Lower lobe of right lung (tissue), 2 donors: ENCODE data around the gene TMEM45B. TPM values are rescaled to one million over a fixed set of nuclear protein-coding genes. Genes with fewer than 3 reads are reported as not detected.

Experiments used
- ATAC-seq, 2 donors: fragments of 200-7000 bp; cut with Tn5 transposase; one replicate each; pipeline ENCODE4 v1.9.1; 2020 to 2022; ENCODE audit warnings: mild to moderate bottlenecking in 2 of 2, moderate library complexity in 2 of 2
- DNase-seq: peaks from one replicate; pipeline ENCODE4 v3.0.0-alpha.2; 2020
- H3K27ac ChIP-seq: fragments of 200-600 bp; one replicate; pipeline ENCODE4 v1.8.0; 2022
- H3K27me3 ChIP-seq: fragments of 200-600 bp; one replicate; pipeline ENCODE4 v1.8.0; 2022; ENCODE audit warnings: low read depth
- H3K36me3 ChIP-seq: fragments of 200-600 bp; one replicate; pipeline ENCODE4 v1.8.0; 2022; ENCODE audit warnings: mild to moderate bottlenecking
- H3K4me1 ChIP-seq: fragments of 200-600 bp; one replicate; pipeline ENCODE4 v1.8.0; 2022
- H3K4me3 ChIP-seq: fragments of 200-600 bp; one replicate; pipeline ENCODE4 v1.8.0; 2022; ENCODE audit warnings: mild to moderate bottlenecking
- H3K9me3 ChIP-seq: fragments of 200-600 bp; one replicate; pipeline ENCODE4 v1.8.0; 2022
- CTCF ChIP-seq: fragments of 200-600 bp; IDR thresholded peaks from one replicate; pipeline ENCODE4 v1.8.0; 2022; ENCODE audit warnings: antibody characterized with exemption, mild to moderate bottlenecking
- intact Hi-C: fragments of 100-400 bp; cut with DNase I; formaldehyde crosslinking; loops from one replicate; pipeline ENCODE4 v1.11.0; 2022
- total RNA-seq: library from RNA; stranded (reverse); fragmentation: NEBNext Ultra II Directional; extraction: Animal tissue kit (Norgen Biotek cat#: 25700); gene quantifications from one replicate; pipeline ENCODE4 v1.2.1, GENCODE V29; 2021
- donor health status: DM: no; HTN: yes; CAD: no; lungs with severe emphysema.

TMEM45B gene
- total RNA-seq, 1 donor from 2014 or later: 13.8 TPM

DNA sequence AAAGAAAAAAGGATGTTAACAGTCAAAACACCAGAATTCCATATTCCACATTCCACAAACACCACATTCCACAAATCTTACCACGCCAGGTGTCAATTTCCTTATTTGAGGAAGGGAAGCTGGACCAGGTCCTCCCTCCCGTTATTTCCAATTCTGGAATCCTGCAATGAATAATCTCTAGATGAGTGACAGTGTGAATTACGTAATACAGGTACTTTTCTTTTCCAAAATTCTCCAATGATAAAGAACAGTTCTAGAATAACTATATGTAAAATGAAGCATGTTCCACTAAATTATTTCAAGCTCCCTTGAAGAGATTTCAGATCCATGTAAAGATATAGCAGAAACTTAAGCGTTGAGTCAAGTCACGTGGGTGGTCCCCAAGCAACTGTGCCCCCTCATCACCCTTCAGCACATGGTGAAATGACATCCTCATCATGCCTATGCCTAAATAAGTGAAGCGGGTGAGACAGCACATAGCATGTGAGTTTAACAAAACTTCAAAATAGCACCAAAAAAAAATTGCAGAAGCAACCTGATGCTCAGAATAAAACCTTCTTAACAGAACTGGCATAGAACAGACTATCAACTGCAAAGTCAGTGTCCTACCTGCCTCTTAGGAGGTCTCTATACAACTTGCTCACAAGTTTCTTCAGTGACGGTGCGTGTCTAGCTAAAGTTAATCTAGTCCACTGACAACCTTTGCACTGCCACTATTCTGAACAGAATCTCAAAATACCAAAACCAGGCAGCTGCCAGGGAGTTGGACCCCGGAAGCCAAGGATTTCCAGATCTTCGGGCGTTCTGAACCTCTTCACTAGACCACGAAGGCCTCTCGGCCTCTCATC is 78.9 kb downstream of the TMEM45B start:
- ATAC-seq: peak; percentile 1 to 20
- H3K36me3 ChIP-seq: peaks cover 34% of the 10 kb centered on the region
- DNase-seq: no peak
- no peak for TF ChIP-seq CTCF
- intact Hi-C loops: no loop called here
- H3K4me1 ChIP-seq: peaks cover 10% of the 10 kb centered on the region
- H3K27ac ChIP-seq: peak overlapping the region; percentile 85
- peak overlapping the region; percentile 99 for H3K4me3 ChIP-seq
- H3K27me3 ChIP-seq: no peaks in the 10 kb centered on the region
- no peaks in the 10 kb centered on the region for H3K9me3 ChIP-seq

DNA sequence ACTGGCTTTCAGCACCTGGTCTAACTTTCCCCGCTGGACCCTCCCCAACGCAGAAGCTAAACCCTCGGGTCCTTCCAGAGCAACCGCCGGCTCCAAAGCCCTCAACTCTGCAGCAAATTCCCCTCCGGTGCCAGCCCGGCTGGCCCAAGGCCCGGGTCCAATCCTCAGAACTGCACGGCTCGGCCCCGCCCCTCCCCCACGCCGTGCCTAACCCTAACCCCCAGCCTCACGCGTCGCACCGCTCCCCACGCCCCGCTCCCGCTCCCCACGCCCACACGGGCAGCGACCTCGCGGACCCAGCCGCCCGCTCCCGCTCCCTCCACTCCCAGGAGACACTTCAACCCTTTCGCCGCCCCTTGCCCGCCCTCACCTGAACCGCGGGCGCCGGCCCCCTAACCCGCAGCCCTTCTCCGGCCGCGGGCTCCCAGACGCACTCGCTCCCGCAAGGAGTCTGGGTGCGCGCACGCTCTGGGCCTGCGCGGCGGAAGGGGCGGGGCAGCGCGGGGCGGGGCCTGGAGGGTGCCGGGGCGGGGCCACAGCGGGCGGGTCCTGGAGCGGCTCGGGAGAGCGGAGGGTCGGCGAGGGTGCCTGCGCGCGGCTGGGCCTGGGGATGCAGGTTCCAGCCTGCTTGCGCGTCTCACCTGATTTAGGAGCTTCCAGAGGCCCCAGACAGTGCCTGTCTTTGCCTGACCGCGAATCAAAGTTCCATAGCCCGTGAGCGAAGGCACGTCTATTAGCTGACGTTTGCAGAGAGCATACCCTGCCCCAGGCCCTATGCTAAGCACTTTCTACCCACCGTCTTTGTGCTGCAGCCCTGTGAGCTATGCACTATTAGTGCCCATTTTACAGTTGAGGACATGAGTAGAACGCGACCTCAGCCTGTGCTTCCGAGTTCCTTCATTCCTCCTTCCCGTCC is 79.7 kb downstream of the TMEM45B start, which contains the start of gene NFRKB:
Gene NFRKB (minus strand): TSS at position 453 of the 916 bp plus-strand sequence. CDS start 2,729 bp downstream, outside the sequence.
- Histone ChIP-seq H3K27me3 (no peaks in the 10 kb centered on the region), H3K9me3 (no peaks in the 10 kb centered on the region), H3K4me1 (peaks cover 10% of the 10 kb centered on the region), H3K27ac (peak within 1 kb of the TSS; percentile 85), H3K4me3 (peak within 1 kb of the TSS; percentile 99), H3K36me3 (peaks cover 27% of the 10 kb centered on the region)
- peak; percentile 100 for ATAC-seq
- TF ChIP-seq CTCF: no peak
- intact Hi-C loops: no loop called here
- peak; percentile 90 for DNase-seq

DNA sequence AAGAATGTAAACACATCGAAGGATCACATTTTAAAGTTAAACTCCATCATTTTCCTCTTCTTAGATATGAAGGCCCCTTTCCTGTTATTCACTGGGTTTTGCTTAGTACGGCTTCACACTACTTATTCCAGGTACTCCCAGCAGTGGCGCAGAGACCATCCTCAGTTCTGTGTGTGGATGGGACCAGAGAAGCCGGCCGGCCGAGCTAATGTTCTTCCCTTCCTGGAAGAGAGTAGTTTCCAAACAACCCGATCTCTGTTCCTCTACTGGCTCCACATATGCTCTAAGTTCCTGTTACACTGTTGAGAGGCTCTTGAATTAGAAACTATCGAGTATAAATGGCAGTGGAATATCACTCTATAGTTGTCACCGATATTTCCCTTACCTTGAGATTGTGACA is 80.4 kb downstream of the TMEM45B start:
- Histone ChIP-seq H3K36me3 (peaks cover 20% of the 10 kb centered on the region), H3K9me3 (no peaks in the 10 kb centered on the region), H3K4me1 (peaks cover 10% of the 10 kb centered on the region), H3K27me3 (no peaks in the 10 kb centered on the region), H3K4me3 (peak overlapping the region; percentile 99), H3K27ac (peak overlapping the region; percentile 85)
- peak; percentile 57 for DNase-seq
- ATAC-seq: peak; percentile 37 to 41
- intact Hi-C loops: no loop called here
- TF ChIP-seq CTCF: no peak

GRCh38 chr11:129905402-129905801 is 89.8 kb downstream of the TMEM45B start:
- Histone ChIP-seq H3K27ac (no peak overlapping the region), H3K27me3 (no peaks in the 10 kb centered on the region), H3K4me3 (no peak overlapping the region), H3K9me3 (no peaks in the 10 kb centered on the region), H3K36me3 (peaks cover 61% of the 10 kb centered on the region), H3K4me1 (no peaks in the 10 kb centered on the region)
- DNase-seq (no peak), ATAC-seq (no peak)
- TF ChIP-seq CTCF: no peak
- intact Hi-C loops: no loop called here

Other genes starting within 250 kb of the TMEM45B start
- gene NFRKB, start 79.7 kb downstream of the TMEM45B start, total RNA-seq: 25.5 TPM
- 9.5 TPM for gene PRDM10, start 187.0 kb downstream of the TMEM45B start, total RNA-seq